ENCODE results near the gene TICRR. TPM values are rescaled to one million over a fixed set of nuclear protein-coding genes. Genes with fewer than 3 reads are reported as not detected.
"Not testable (repeated sequence)": the region's sequence is repeated elsewhere in the genome, so short reads cannot be mapped to it uniquely, and the experiment has no call there.

Gene TICRR
- total RNA-seq (2014; rRNA removed; shearing (Covaris generic)) = 14.9 and 15.2 TPM in 2 replicates

GRCh38 chr15:89575146-89575655 is at the start of gene TICRR:
Gene TICRR, plus strand, starts transcription at chr15:89575469. Its CDS starts 118 bp downstream, at chr15:89575587.
- peak; percentile 100 for DNase-seq (ENCODE audit: low spot score)

GRCh38 chr15:89526181-89526580 is 49.1 kb upstream of the TICRR start:
- DNase-seq (ENCODE audit: low spot score) = no peak

GRCh38 chr15:89526601-89527441 is 48.4 kb upstream of the TICRR start:
- no peak for DNase-seq (ENCODE audit: low spot score)

GRCh38 chr15:89528757-89529352 is 46.4 kb upstream of the TICRR start:
- no peak for DNase-seq (ENCODE audit: low spot score)

- no peak for DNase-seq (ENCODE audit: low spot score)
These were observed 44.3 kb upstream of the TICRR start for GRCh38 chr15:89530976-89531375.

- no peak for DNase-seq (ENCODE audit: low spot score)
These were observed 43.3 kb upstream of the TICRR start for GRCh38 chr15:89531796-89532537.

- no peak for DNase-seq (ENCODE audit: low spot score)
These were observed 41.3 kb upstream of the TICRR start for GRCh38 chr15:89533861-89534544.

GRCh38 chr15:89539027-89539426 is 36.2 kb upstream of the TICRR start:
- DNase-seq (ENCODE audit: low spot score) = no peak

- DNase-seq (ENCODE audit: low spot score) = no peak
These were observed 32.9 kb upstream of the TICRR start for GRCh38 chr15:89542369-89542768.

- peak; percentile 38 for DNase-seq (ENCODE audit: low spot score)
These were observed 31.9 kb upstream of the TICRR start for GRCh38 chr15:89543389-89543788.

GRCh38 chr15:89549138-89549537 is 26.1 kb upstream of the TICRR start:
- DNase-seq (ENCODE audit: low spot score) = not testable (repeated sequence)

- DNase-seq (ENCODE audit: low spot score) = no peak
These were observed 24.8 kb upstream of the TICRR start for GRCh38 chr15:89550427-89550826.

GRCh38 chr15:89551550-89551949 is 23.7 kb upstream of the TICRR start:
- no peak for DNase-seq (ENCODE audit: low spot score)

- no peak for DNase-seq (ENCODE audit: low spot score)
These were observed 21.6 kb upstream of the TICRR start for GRCh38 chr15:89553632-89554031.

- no peak for DNase-seq (ENCODE audit: low spot score)
These were observed 21.0 kb upstream of the TICRR start for GRCh38 chr15:89554247-89554646.

GRCh38 chr15:89555768-89556167 is 19.5 kb upstream of the TICRR start:
- no peak for DNase-seq (ENCODE audit: low spot score)

- peak; percentile 93 for DNase-seq (ENCODE audit: low spot score)
These were observed 18.6 kb upstream of the TICRR start for GRCh38 chr15:89556413-89557262.

- no peak for DNase-seq (ENCODE audit: low spot score)
These were observed 15.5 kb upstream of the TICRR start for GRCh38 chr15:89559769-89560264.

- DNase-seq (ENCODE audit: low spot score) = no peak
These were observed 9.1 kb upstream of the TICRR start for GRCh38 chr15:89566181-89566580.

- no peak for DNase-seq (ENCODE audit: low spot score)
These were observed 8.5 kb upstream of the TICRR start for GRCh38 chr15:89566621-89567294.

Data from HT-29 (cell line).